GM21723 (cell line): ENCODE data around the gene SYT7.

Experiments used
- ATAC-seq: cut with Tn5 transposase; IDR thresholded peaks from one replicate; pipeline ENCODE4 v1.9.1; 2021; ENCODE audit warnings: mild to moderate bottlenecking, moderate library complexity; ENCODE audit not compliant: unreplicated experiment

SYT7 gene

GRCh38 chr11:61555978-61556377 lies 24.9 kb downstream of the SYT7 start:
- ATAC-seq: no peak

GRCh38 chr11:61555051-61555969 lies 25.6 kb downstream of the SYT7 start:
- no peak for ATAC-seq

- ATAC-seq: no peak
Measured at GRCh38 chr11:61554172-61554988, 26.5 kb downstream of the SYT7 start.

- ATAC-seq: no peak
Measured at GRCh38 chr11:61553373-61554171, 27.3 kb downstream of the SYT7 start.

- no peak for ATAC-seq
Measured at GRCh38 chr11:61552108-61552635, 28.7 kb downstream of the SYT7 start.

- ATAC-seq: no peak
Measured at GRCh38 chr11:61551634-61552033, 29.2 kb downstream of the SYT7 start.

GRCh38 chr11:61550665-61551227 lies 30.1 kb downstream of the SYT7 start:
- ATAC-seq: no peak

GRCh38 chr11:61549662-61550568 lies 31.0 kb downstream of the SYT7 start:
- ATAC-seq: no peak

- ATAC-seq: no peak
Measured at GRCh38 chr11:61549177-61549576, 31.7 kb downstream of the SYT7 start.

GRCh38 chr11:61547246-61547645 lies 33.6 kb downstream of the SYT7 start:
- ATAC-seq: no peak

- no peak for ATAC-seq
Measured at GRCh38 chr11:61546663-61547062, 34.2 kb downstream of the SYT7 start.

GRCh38 chr11:61545921-61546320 lies 35.0 kb downstream of the SYT7 start:
- ATAC-seq: no peak

GRCh38 chr11:61545341-61545740 lies 35.5 kb downstream of the SYT7 start:
- ATAC-seq: no peak

- no peak for ATAC-seq
Measured at GRCh38 chr11:61544466-61544865, 36.4 kb downstream of the SYT7 start.

- no peak for ATAC-seq
Measured at GRCh38 chr11:61543606-61544306, 37.1 kb downstream of the SYT7 start.

- ATAC-seq: no peak
Measured at GRCh38 chr11:61542705-61543104, 38.2 kb downstream of the SYT7 start.

GRCh38 chr11:61542024-61542461 lies 38.8 kb downstream of the SYT7 start:
- ATAC-seq: no peak

GRCh38 chr11:61541598-61541997 lies 39.3 kb downstream of the SYT7 start:
- no peak for ATAC-seq

- no peak for ATAC-seq
Measured at GRCh38 chr11:61540528-61540927, 40.3 kb downstream of the SYT7 start.
